Chondrocyte (in vitro differentiated cells): Measurements from ENCODE around the gene CFAP57. TPM values are rescaled to one million over a fixed set of nuclear protein-coding genes. Genes with fewer than 3 reads are reported as not detected.

Experiments
- DNase-seq: peaks from one replicate; pipeline ENCODE4 v3.0.0; 2021; ENCODE audit warnings: mixed read lengths, low spot score
- H3K27ac Mint-ChIP-seq: one replicate; pipeline ENCODE4 v1.8.0; 2021; ENCODE audit warnings: mild to moderate bottlenecking, moderate library complexity, mixed read lengths; ENCODE audit not compliant: unreplicated experiment
- H3K27me3 Mint-ChIP-seq: 2 replicates; pipeline ENCODE4 v1.8.0; 2021; ENCODE audit warnings: low read depth, mixed read lengths
- H3K36me3 Mint-ChIP-seq: 2 replicates; pipeline ENCODE4 v1.8.0; 2021; ENCODE audit warnings: low read depth, mixed read lengths
- H3K4me1 Mint-ChIP-seq: 2 replicates; pipeline ENCODE4 v1.8.0; 2021; ENCODE audit warnings: low read depth, mild to moderate bottlenecking, mixed read lengths
- H3K4me3 Mint-ChIP-seq: one replicate; pipeline ENCODE4 v1.8.0; 2021; ENCODE audit warnings: mild to moderate bottlenecking, moderate library complexity, mixed read lengths; ENCODE audit not compliant: unreplicated experiment
- H3K9me3 Mint-ChIP-seq: 2 replicates; pipeline ENCODE4 v1.8.0; 2021; ENCODE audit warnings: low read depth, mixed read lengths
- total RNA-seq: library from RNA; stranded (reverse); gene quantifications from 3 replicates; pipeline ENCODE4 v1.2.1, GENCODE V29; 2021
- TF ChIP-seq, protein P1 (sequence below): fragments of 200-600 bp; sonication (generic); IDR thresholded peaks from 2 replicates; pipeline ENCODE4 v1.5.0; 2021; ENCODE audit warnings: antibody characterized with exemption, mild to moderate bottlenecking, moderate library complexity

CFAP57 gene
- total RNA-seq, 1 donor from 2014 or later: 0.15 TPM

DNA sequence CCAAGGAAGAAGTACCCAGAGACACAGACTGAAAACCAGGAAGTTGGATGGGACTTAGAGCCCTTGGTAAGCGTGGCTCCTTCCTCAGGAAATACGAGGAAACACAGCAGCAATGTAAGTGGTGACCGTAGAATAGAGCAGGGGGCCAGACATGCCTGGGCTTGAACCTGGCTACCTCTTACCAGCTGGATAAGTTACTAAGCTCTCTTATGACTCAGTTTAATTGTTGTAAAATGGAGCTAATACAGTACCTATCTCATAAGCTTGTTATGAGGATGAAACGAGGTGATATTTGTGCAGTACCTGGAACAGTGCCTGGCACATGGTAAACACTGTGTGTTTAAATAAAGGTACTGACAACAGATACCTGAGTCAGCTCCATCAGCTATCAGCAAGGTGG lies 19.3 kb upstream of the CFAP57 start:
- TF ChIP-seq, protein P1, sequence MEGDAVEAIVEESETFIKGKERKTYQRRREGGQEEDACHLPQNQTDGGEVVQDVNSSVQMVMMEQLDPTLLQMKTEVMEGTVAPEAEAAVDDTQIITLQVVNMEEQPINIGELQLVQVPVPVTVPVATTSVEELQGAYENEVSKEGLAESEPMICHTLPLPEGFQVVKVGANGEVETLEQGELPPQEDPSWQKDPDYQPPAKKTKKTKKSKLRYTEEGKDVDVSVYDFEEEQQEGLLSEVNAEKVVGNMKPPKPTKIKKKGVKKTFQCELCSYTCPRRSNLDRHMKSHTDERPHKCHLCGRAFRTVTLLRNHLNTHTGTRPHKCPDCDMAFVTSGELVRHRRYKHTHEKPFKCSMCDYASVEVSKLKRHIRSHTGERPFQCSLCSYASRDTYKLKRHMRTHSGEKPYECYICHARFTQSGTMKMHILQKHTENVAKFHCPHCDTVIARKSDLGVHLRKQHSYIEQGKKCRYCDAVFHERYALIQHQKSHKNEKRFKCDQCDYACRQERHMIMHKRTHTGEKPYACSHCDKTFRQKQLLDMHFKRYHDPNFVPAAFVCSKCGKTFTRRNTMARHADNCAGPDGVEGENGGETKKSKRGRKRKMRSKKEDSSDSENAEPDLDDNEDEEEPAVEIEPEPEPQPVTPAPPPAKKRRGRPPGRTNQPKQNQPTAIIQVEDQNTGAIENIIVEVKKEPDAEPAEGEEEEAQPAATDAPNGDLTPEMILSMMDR: no peak
- Mint-ChIP-seq H3K36me3 (peaks cover 2% of the 10 kb centered on the region), H3K27me3 (no peaks in the 10 kb centered on the region), H3K27ac (no peak overlapping the region), H3K9me3 (no peaks in the 10 kb centered on the region), H3K4me3 (no peak overlapping the region), H3K4me1 (peaks cover 7% of the 10 kb centered on the region)
- DNase-seq: no peak

DNA sequence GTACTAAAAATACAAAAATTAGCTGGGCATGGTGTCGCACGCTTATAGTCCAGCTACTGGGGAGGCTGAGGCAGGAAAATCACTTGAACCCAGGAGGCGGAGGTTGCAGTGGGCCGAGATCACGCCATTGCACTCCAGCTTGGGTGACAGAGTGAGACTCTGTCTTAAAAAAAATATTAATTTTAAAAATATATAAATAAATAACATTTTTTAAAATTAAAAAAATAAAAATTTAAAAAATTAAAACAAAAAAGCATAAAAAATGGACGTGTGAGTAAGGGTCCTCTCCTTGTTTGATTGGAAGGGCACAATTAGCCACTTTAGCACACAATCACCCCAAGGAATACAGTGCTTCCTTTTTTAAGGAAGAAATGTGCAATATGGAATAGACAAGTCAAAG lies 18.7 kb upstream of the CFAP57 start:
- peaks cover 5% of the 10 kb centered on the region for H3K4me1 Mint-ChIP-seq
- H3K4me3 Mint-ChIP-seq: no peak overlapping the region
- peaks cover 2% of the 10 kb centered on the region for H3K36me3 Mint-ChIP-seq
- no peak for DNase-seq
- TF ChIP-seq, protein P1: no peak
- H3K27ac Mint-ChIP-seq: no peak overlapping the region
- no peaks in the 10 kb centered on the region for H3K9me3 Mint-ChIP-seq
- H3K27me3 Mint-ChIP-seq: no peaks in the 10 kb centered on the region

GRCh38 chr1:43156026-43156425 lies 16.1 kb upstream of the CFAP57 start:
- DNase-seq: no peak
- TF ChIP-seq, protein P1: no peak

GRCh38 chr1:43165162-43165561 lies 7.0 kb upstream of the CFAP57 start:
- peaks cover 42% of the 10 kb centered on the region for H3K36me3 Mint-ChIP-seq
- H3K4me3 Mint-ChIP-seq: no peak overlapping the region
- DNase-seq: no peak
- no peaks in the 10 kb centered on the region for H3K4me1 Mint-ChIP-seq
- TF ChIP-seq, protein P1: no peak
- no peaks in the 10 kb centered on the region for H3K9me3 Mint-ChIP-seq
- H3K27me3 Mint-ChIP-seq: no peaks in the 10 kb centered on the region
- H3K27ac Mint-ChIP-seq: no peak overlapping the region

More at GRCh38 chr1:43156026-43156425, 16.1 kb upstream of the CFAP57 start:
- Mint-ChIP-seq H3K9me3 (no peaks in the 10 kb centered on the region), H3K4me3 (no peak overlapping the region), H3K4me1 (no peaks in the 10 kb centered on the region), H3K36me3 (peaks cover 2% of the 10 kb centered on the region), H3K27me3 (no peaks in the 10 kb centered on the region), H3K27ac (no peak overlapping the region)

GRCh38 chr1:43165765-43166164 lies 6.4 kb upstream of the CFAP57 start:
- DNase-seq: no peak
- no peaks in the 10 kb centered on the region for H3K27me3 Mint-ChIP-seq
- no peak overlapping the region for H3K27ac Mint-ChIP-seq
- H3K9me3 Mint-ChIP-seq: no peaks in the 10 kb centered on the region
- peaks cover 3% of the 10 kb centered on the region for H3K4me1 Mint-ChIP-seq
- TF ChIP-seq, protein P1: no peak
- H3K36me3 Mint-ChIP-seq: peaks cover 42% of the 10 kb centered on the region
- H3K4me3 Mint-ChIP-seq: no peak overlapping the region
